Mammary epithelial cell (primary cell): Measurements from ENCODE around the gene LCA5.

Source experiments
- EZH2 ChIP-seq: IDR thresholded peaks from 2 replicates; pipeline ENCODE4 v1.6.1; 2012; ENCODE audit warnings: low read length, inconsistent platforms, borderline replicate concordance
- TF ChIP-seq, protein P1 (sequence below), 2 donors: IDR thresholded peaks in 1 of 2; conservative IDR thresholded peaks in 1 of 2; 2 replicates each; pipeline ENCODE4 v1.5.1; 2011 to 2012; ENCODE audit warnings: inconsistent platforms in 2 of 2, low read length in 2 of 2, mild to moderate bottlenecking in 2 of 2, control low read depth in 1 of 2, low read depth in 1 of 2; ENCODE audit not compliant: insufficient read depth in 1 of 2; ENCODE audit errors: extremely low read depth in 1 of 2

DNA sequence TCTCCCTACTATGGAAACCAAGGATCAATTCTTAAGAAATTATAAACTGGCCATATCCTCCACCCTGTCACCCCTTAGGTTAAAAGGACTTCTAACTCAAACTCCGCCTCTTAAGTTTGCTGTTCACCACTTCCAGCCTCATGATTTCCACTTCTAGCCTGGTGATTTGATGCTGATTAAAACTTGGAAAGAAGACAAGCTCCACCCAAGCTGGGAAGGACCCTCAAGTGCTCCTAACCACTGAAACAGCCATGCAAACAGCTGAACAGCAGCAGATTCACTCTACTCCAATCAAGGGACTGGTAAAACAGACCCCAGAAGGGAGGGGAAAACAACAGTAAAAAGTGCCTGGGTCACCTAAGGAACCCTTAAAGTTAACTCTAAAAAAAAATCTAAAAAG is 10.3 kb downstream of the LCA5 start:
- TF ChIP-seq, protein P1, sequence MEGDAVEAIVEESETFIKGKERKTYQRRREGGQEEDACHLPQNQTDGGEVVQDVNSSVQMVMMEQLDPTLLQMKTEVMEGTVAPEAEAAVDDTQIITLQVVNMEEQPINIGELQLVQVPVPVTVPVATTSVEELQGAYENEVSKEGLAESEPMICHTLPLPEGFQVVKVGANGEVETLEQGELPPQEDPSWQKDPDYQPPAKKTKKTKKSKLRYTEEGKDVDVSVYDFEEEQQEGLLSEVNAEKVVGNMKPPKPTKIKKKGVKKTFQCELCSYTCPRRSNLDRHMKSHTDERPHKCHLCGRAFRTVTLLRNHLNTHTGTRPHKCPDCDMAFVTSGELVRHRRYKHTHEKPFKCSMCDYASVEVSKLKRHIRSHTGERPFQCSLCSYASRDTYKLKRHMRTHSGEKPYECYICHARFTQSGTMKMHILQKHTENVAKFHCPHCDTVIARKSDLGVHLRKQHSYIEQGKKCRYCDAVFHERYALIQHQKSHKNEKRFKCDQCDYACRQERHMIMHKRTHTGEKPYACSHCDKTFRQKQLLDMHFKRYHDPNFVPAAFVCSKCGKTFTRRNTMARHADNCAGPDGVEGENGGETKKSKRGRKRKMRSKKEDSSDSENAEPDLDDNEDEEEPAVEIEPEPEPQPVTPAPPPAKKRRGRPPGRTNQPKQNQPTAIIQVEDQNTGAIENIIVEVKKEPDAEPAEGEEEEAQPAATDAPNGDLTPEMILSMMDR (conservative IDR thresholded peaks at IDR 0.05 in 1 of 2, IDR thresholded peaks at IDR 0.05 in 1 of 2; ENCODE audit: extremely low read depth in 1 of 2, insufficient read depth in 1 of 2, low read depth in 1 of 2, low read length in 2 of 2), result no peak
- TF ChIP-seq EZH2, result no peak
